IMR-90 (cell line): ENCODE data around the gene LAP3. TPM values are rescaled to one million over a fixed set of nuclear protein-coding genes. Genes with fewer than 3 reads are reported as not detected.

ENCODE experiments used
- FOS ChIP-seq: fragments of 150-350 bp; IDR thresholded peaks from 2 replicates; pipeline ENCODE4 v1.6.1; 2016; ENCODE audit warnings: low read depth, low read length
- NFE2L2 ChIP-seq: fragments of 150-350 bp; IDR thresholded peaks from 2 replicates; pipeline ENCODE4 v1.6.1; 2016; ENCODE audit warnings: low read depth, mild to moderate bottlenecking, low read length
- RCOR1 ChIP-seq: IDR thresholded peaks from 2 replicates; pipeline ENCODE4 v1.6.1; 2012; ENCODE audit warnings: mild to moderate bottlenecking, low read length, improper control_type of control experiment; ENCODE audit not compliant: insufficient replicate concordance
- SMC3 ChIP-seq: fragments of 150-350 bp; IDR thresholded peaks from 2 replicates; pipeline ENCODE4 v1.6.1; 2016; ENCODE audit warnings: low read depth, mild to moderate bottlenecking, antibody characterized with exemption, low read length, moderate library complexity
- polyA plus RNA-seq, 3 experiments: library from polyadenylated mRNA; depleted of rRNA; stranded (reverse); fragments of >200 nt; gene quantifications; 2 replicates each; pipeline ENCODE4 v1.2.3, GENCODE V29; 2012; ENCODE audit warnings: low replicate concordance in 1 of 3
- total RNA-seq: library from RNA; depleted of rRNA; stranded (reverse); fragments of >200 nt; gene quantifications from 2 replicates; pipeline ENCODE4 v1.2.3, GENCODE V29; 2012
- TF ChIP-seq, protein P1 (sequence below): fragments of 150-350 bp; IDR thresholded peaks from 2 replicates; pipeline ENCODE4 v1.6.1; 2017; ENCODE audit warnings: mild to moderate bottlenecking, antibody characterized with exemption, low read length, low read depth

Gene LAP3
- total and polyA plus RNA-seq, 2 of the 4 experiments (the other 2 are of a cell fraction): 57.9 to 91.6 TPM

DNA sequence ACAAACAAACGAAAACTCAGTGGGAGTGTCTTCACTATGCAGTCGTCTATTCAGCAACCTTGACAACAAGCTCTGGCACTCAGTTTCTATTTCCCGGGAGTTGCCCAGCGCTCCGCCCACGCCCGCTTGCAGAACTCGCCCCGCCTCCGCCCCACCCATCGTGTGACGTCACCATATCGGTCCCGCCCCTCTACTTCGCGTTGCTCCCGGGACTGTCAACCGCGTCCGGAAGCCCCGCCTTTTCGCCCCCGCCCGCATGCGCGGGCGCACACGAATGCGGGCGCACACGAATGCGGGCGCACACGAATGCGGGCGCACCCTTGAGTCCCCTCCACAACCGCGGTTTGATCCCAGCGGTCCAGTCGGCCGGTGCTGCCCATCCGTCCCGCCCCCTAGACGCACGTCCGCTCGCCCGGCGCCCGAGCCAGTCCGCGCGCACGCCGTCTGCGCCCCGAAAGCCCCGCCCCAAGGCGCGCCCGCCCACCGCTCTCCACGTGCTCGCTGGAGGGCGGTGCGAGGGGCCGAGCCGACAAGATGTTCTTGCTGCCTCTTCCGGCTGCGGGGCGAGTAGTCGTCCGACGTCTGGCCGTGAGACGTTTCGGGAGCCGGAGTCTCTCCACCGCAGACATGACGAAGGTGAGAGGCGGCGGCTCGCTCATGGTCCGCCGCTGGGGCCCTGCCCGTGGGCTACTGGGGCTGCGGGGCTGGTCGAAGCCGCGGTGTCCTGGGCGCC lies at the start of gene LAP3 (continued):
- TF ChIP-seq, protein P1, sequence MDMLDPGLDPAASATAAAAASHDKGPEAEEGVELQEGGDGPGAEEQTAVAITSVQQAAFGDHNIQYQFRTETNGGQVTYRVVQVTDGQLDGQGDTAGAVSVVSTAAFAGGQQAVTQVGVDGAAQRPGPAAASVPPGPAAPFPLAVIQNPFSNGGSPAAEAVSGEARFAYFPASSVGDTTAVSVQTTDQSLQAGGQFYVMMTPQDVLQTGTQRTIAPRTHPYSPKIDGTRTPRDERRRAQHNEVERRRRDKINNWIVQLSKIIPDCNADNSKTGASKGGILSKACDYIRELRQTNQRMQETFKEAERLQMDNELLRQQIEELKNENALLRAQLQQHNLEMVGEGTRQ: peak; percentile 89
- TF ChIP-seq FOS (no peak), SMC3 (no peak), NFE2L2 (no peak), RCOR1 (no peak)
